ENCODE measurements around the gene PDLIM1.
"Not testable (repeated sequence)": the region's sequence is repeated elsewhere in the genome, so short reads cannot be mapped to it uniquely, and the experiment has no call there.

The PDLIM1 gene

DNA sequence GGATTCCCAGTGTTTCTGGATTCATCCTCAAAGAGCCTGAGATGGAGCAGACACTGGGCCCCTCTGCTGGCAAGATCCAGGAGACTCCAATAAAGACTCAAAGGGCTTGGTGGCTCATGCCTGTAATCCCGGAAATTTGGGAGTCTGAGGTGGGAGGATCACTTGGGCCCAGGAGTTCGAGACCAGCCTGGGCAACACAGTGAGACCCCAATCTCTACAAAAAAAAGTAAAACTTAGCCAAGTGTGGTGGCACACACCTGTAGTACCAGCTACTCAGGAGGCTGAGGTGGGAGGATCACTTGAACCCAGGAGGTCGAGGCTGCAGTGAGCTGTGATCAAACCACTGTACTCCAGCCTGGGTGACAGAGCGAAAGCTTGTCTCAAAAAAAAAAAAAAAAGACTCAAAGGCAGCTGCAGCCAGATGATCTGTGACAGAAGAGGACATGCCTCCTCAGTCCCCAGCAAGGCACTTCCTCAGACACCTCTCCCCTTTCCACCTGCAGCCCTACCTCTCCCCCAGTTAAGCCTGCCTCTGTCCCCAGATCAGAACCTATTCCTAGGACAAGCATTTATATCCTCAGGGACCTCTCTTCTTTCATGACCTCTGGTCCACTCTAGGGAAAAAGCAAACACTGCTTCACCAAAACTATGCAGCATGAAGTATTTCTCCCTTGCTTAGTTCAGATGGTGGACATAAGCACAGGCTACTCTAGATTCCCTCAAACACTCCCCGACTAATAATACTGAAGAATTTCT lies 27.9 kb downstream of the PDLIM1 start:
- DNase-seq = no peak

DNA sequence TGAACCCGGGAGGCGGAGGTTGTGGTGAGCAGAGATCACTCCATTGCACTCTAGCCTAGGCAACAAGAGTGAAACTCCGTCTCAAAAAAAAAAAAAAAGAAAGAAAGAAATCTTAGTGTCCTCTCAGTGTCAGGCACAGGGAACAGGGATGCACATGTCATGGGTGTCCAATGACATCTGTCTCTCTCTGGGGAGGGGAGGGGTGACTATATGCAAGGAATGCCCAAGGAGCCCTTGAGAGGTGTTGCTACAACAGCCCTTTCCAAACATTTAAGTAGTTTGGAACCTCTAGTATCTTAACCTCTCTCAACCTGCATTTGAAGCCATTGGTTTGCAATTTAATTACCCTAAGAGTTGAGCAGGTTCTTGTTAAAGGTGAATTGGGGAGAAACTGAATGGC lies 28.9 kb downstream of the PDLIM1 start:
- DNase-seq = no peak

DNA sequence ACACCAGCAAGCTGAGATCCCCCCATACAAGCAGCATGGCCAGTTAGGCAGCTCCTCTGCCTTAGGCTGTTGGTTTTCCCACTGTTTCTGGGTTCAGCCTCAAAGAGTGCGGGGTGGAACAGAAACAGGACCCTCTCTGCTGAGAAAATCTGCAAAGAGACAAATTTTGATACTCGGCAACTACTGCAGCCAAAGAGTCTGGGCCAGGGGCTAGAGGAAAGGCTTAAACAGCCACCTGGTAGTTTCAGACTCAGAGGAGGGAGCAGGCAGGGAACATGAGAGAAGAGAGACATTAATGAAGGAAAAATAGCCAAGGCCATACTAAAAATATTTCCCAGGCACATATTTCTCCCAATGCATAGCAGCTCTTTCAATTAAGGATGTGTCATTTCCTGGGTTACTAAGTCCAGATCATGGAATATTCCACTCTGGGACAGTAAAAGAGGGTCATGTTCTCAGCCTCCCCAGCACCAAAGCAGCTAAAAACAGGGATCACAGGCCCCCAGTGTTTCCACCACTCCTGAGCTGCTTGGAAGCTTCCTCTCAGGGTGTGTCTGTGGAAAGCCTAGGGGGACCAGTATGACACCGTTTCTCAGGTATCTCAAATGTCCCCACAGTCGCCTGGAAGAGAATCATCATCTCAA lies 29.8 kb downstream of the PDLIM1 start:
- DNase-seq = no peak

DNA sequence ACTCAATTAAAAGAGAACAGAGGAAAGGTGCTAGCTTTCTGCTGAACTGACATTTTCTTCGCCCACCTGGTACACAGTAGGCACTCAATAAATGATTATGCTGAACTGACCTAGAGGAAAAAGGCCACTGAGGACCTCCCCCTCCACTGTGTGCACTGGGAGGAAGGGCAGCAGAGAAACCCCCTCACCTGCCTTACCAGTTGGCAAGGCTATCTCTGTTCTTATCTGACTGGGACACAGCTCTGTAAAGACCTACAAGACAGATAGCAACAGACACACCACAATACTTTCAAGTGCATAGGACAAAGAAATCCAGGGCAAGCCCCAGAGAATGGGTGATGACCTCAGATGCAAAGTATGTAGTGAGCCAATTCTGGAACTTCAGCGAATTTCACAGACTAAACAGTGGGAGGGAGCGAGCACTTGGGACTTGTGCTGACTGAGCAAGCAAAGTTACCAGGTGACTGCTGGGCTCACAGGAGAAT lies 30.4 kb downstream of the PDLIM1 start:
- no peak for DNase-seq

DNA sequence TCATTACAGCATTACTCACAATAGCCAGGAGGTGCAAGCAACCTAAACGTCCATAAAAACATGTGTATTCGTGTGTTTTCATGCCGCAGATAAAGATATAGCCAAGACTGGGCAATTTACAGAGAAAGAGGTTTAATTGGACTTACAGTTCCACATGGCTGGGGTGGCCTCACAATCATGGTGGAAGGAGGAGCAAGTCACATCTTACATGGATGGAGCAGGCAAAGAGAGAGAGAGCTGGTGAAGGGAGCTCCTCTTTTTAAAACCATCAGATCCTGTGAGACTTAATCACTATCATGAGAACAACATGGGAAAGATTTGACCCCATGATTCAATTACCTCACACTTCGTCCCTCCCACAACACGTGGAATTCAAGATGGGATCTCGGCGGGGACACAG lies 33.0 kb downstream of the PDLIM1 start:
- no peak for DNase-seq

DNA sequence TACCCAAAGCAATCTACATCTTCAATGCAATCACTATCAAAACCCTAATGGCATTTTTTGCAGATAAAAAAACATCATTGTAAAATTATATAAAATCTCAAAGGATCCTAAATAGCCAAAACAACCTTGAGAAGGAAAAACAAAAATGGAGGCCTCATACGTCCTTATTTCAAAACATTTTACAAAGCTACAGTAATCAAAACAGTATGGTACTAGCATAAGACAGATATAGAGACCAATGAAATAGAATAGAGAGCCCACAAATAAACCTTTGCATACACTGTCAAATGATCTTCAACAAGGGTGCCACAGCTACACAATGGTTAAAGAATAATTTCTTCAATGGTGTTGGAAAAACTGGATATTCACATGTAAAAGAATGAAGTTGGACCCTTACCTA lies 34.5 kb downstream of the PDLIM1 start:
- no peak for DNase-seq

DNA sequence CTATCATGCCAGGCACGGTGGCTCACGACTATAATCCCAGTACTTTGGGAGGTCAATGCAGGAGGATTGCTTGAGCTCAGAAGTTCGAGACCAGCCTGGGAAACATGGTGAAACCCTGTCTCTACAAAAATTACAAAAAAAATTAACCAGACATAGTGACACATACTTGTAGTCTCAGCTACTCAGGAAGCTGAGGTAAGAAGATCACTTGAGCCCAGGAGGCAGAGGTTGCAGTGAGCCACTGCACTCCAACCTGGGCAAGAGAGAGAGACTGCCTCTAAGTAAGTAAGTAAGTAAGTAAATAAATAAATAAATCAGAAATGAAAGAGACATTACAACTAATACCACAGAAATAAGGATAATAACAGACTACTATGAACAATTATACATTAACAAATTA lies 36.2 kb downstream of the PDLIM1 start:
- DNase-seq = no peak

DNA sequence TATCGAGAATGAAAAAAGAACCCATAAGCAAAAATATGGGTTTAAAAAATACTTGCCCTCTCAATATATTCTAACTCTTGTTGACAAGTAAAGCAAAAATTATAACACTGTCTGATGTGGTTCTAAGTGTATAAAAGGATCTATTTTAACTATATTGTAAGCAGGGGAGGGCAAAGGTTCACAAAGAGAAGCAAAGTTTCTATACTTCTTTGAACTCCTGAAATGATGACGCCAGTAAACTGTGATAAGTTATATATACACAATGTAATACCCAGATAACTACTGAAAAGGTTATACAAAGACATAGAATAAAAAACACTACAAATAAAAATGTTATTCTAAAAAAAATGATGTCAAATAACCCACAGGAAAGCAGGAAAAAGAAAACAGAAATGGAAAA lies 37.1 kb downstream of the PDLIM1 start:
- no peak for DNase-seq

DNA sequence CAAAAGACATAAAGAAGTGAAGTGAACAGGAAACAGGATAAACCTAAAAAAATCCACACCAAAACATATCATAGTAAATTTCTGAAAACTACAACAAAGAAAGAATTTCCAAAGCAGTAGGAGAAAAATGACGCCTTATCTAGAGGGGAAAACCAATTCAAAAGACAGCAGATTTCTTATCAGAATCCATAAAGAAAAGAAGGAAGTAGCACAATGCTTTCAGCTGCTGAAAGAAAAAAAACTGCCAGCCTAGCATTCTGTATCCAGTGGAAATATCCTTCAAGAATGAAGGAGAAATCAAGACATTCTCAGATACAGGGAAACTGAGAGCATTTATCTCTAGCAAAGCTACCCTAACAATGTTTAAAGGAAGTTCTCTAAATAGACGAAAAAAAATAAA lies 37.8 kb downstream of the PDLIM1 start:
- no peak for DNase-seq

DNA sequence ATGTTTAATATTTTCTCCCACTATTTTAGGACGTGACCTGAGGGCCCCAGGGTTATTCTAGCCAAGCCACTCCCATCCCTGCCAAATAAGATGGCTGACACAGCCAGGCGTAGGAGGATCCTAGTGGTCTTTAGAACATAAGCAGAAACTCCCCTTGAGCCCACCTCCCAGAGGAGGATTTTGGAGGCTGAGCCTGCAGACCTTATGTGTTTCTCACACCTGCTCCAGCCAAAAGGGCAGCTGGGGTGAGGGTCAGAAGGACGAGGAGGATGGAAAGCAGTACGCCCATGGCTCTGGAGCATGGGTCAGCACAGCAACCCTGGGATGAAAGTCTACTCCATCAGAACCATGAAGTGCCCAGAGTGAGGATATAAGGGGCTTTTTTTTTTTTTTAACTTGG lies 39.9 kb downstream of the PDLIM1 start:
- DNase-seq = no peak

DNA sequence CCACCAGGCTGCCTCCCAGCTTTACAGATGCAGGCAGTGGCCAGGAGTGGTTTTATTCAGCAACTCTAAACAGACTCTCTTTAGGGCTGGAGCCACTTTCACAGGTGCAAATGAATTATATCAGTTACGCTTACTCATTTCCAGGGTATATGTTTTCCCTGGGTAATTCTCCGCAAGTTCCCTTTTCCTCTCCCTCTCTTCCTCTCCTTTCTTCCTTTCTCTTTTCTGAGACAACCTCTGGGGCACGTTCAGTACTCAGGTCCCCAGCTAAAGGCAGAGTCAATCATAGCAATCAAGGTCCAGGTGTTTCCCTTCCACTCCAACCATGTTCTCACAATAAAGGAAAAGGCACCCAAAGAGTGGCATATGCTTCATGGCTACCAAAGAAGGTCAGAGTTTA lies 41.3 kb downstream of the PDLIM1 start:
- DNase-seq = no peak

DNA sequence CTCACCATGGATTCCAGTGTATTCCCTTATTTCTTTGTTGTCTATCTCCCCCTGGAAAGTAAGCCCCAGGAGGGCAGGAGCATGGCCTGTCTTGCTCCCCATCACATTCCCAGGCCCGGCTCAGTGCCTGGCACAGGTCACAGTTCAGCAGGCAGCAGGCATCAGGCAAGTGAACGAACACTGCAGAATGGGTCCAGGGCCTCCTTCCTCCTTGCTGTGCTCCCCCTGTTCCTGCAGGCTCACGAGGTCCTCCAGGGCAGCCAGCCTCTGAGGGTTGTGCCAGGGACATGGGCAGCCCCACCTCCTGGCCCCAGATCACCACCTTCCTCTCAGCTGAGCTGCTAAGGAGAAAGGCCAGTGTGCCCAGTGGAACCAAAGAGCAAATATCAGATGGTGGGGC lies 41.8 kb downstream of the PDLIM1 start:
- no peak for DNase-seq

DNA sequence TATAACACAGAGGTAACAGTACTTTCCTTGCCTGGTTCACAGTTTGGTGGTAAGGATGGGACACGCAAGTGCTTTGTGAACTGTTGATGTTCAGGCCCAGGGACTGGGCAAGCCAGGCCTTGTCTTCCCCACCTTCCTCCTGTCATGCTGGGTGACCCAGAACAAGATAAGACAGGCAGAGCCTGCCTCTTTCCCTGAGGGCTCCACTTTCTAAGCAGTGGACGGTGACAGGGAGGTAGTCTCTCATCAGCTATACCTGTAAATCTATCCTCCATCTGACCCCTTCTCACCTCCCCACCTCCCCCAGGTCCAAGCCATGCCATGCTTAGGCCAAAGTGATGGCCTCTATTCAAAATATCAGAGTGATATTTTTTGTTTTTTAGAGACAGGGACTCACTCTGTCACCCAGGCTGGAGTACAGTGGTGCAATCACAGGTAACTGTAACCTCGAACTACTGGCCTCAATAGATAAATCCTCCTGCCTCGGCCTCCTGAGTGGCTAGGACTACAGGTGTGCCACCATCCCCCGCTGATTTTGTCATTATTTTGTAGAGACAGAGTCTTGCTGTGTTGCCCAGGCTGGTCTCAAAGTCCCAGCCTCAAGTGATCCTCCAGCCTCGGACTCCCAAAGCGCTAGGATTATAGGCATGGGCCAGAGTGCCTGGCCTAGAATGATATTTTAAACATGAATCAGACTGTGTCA lies 42.8 kb downstream of the PDLIM1 start:
- DNase-seq = no peak

DNA sequence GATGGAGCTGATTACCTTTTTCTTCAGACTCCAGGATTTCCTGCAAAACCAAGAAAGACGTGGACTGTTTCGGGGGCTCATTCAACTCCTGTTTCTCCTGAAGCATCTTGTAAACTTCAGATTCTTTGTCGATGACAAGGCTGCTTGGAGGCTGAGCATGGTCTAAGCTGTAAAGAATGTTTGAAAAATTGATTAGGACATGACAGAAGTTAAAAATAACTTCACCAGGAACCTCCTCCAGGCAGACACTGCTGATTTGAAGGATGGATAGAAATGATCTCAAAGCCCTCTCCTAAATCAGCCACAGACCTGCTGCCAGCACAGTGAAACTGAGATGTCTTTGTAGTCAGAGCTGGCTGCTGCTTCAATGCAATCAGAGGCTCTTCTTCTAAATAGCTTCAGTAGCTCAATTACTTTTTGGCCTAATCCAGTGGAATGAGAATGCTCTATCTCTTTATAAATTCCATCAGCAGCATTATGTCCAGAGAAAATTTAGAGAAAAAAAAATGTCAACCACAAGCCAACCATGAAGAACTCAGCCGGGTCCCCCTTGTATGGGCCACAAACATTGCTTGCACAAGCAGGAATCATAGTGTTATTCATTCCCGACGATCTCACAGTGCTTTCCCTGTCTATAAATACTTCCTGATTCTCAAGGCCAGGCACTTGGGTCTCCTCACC lies 43.5 kb downstream of the PDLIM1 start:
- no peak for DNase-seq

DNA sequence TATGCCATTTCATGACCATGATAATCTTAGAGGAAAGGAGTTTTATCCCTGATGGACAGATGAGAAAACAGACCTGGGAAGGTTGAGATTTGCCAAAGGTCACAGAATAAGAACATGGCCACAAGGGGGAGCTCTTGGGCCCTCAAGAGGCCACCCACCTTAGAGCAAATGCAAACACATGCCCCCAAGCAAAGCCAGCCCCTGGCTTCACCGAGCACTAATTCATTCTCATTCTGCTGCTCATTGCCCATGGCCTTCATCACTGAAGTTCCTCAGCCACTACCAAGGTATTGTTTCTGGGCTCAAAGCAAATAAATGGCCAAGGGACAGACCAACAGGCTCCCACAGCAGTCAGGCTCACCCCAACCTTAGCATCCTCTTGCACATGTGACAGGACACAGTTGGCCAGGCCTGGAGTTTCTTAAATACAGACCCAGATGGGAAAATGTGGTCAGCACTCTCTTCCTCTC lies 44.2 kb downstream of the PDLIM1 start:
- DNase-seq = peak; percentile 84

DNA sequence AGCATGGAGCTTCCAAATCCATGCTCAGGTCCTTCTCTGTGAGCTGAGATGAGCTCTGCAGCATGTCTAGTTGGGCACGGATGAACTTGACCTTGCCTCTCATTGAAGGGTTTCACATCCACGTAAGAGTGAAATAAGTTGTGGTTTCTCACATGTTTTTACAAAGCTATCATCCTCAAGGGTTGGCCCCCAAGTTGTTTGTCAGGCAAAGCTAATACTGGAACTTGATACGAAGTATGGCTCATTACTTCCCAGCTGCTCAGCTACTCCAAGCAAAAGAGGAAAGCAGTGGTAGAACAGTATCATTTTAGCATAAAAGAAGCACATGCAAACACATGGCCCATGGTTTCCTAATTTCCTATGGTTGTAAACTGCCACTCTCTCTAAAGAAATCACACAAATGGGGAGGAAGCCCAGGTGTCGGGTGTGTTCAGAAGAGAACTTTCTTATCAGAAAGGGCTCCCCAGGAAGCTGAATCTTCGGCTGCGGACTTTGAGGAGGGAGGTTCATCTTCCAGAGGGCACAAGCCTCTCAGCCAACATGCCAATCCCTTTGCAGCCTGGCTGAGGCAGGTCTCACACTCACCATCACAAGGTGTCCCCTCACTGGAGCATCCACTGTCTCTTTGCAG lies 45.3 kb downstream of the PDLIM1 start:
- no peak for DNase-seq

DNA sequence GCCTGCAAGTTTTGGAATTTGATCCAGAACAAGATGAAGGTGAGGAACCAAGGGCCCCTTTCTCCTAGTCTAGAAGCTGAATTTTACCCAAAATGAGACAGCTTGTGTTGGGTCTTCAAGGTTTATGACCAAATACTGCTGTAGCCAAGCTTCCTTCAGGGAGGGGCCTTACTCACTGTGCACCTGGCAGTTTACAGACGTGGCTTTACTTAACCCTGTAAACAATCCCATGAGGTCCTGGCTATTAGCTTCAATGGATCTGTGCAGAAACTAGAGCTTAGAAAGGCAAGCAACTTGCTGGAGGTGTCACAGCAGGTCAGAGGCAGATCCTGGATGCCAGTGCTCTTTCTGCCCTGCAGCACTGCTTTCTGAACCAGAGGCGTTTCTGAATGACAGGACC lies 46.7 kb downstream of the PDLIM1 start:
- no peak for DNase-seq

DNA sequence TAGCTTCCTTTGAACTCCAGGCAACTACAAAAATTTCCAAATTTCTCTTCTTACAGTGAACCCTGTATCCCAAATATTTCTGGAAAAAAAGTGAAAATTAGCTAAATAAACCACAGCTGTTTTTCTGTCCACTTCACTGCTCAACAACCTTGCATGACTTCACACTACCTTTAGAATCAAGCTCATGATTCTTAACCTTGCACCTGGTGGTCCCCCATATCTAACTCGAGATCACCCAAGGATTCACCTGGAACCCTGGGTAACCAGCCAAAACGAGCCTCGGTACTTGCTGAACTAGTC lies 47.5 kb downstream of the PDLIM1 start:
- DNase-seq = no peak

DNA sequence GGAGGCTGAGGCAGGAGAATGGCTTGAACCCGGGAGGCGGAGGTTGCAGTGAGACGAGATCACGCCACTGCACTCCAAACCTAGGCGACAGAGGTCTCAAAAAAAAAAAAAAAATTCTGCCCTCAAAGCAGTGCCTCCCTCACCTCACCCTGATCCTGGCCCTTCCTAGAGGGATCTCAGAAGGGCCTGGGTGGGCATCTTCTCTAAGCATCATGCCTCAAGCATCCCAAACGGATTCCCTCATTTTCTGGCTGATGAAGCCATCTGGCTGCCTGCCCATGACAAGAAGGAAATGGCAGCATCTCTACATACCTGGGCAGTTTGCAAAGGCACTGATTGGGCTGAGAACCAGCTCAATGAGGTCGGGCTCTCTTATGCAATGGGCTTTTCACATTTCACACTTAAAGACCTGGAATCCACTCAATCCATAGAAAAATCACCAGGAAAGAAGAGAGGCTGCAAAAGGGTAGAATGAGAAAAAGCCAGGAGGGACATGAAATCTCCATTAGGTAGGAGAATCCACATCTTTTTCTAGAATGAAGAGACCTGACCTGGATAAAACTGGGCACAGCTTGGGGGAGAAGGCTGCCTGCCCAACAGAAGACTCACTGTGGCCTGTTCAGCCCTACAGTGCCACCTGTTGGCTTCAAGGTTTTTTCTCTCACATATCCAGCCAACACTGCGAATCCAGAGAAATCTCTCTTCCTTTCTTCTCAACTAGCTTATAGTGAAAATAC lies 48.1 kb downstream of the PDLIM1 start:
- DNase-seq = no peak

DNA sequence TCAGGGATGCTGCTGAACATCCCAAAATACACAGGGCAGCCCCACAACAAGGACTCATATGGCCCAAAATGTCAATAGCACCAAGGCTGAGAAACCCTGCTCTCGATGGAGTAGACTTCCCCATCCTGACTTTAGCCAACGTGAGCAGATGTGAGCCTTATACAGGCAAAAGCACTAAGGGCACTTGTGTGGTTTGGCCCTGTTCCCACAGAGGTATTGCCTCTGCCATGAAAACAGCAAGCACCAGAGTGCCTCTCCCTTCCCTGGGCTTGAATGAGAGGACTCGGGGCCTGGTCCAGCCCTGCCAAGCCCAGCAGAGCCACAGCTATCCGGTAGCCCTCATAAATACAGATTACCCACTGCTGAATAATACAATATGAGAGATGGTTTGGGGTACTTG lies 49.3 kb downstream of the PDLIM1 start:
- DNase-seq = no peak

DNA sequence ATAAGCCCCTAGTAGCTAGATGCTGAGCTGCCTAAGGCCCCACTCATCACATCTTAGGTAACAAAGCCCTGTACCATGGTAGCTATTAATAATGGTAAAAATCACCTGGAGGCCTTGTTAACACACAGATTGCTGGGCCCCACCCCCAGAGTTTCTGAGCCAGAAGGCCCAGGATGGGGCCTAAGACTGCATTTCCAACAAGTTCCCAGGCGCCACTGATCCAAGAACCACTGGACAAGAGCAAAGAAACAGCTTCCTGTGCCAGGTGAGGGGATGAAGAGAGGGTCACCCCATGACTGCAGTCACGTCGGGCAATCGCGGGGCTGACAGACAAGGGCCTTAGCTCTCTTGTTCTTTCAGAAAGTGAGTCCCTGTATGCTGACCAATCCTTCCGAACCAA lies 50.0 kb downstream of the PDLIM1 start:
- no peak for DNase-seq

DNA sequence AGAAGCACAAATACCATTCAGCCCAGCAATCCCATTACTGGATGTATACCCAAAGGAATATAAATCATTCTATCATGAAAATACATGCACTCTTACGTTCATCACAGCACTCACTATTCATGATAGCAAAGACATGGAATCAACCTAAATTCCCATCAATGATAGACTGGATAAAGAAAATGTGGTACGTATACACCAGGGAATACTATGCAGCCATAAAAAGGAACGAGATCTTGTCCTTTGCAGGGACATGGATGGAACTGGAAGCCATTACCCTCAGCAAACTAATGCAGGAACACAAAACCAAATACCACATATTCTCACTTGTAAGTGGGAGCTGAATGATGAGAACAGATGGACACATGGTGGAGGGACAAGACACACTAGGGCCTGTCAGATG lies 50.7 kb downstream of the PDLIM1 start:
- not testable (repeated sequence) for DNase-seq

Measured in activated CD8-positive, alpha-beta memory T cell treated with anti-CD3 and anti-CD28 coated beads for 24 hours (primary cell).